ENCODE results near the gene PRRC2C. TPM values are rescaled to one million over a fixed set of nuclear protein-coding genes. Genes with fewer than 3 reads are reported as not detected.

PRRC2C gene
- total and polyA plus RNA-seq, 2 of the 13 experiments (the other 11 are each of a cell fraction or from before 2014, with no cell fraction given) = 46.2 to 57.0 TPM

DNA sequence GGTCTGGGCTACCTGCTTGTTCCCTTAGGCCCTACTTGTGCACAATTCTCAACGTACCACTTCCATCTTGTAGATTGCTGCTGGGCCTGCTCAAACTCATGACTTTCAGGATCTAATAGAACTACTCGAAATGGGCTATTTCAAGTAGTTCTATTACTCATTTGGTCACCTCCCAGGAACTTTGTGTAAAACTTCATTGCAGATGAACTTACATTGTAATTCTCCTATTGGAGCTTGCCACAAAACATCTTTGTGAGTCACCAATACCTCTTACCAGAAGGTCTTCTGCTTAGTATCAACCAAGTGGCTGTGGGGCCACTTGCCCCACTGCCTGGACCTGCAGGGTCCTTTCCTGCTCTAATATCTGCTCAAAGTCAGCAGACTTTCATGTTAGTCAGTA, 126.0 kb downstream of the PRRC2C start (continued):
- TF ChIP-seq, protein P1, sequence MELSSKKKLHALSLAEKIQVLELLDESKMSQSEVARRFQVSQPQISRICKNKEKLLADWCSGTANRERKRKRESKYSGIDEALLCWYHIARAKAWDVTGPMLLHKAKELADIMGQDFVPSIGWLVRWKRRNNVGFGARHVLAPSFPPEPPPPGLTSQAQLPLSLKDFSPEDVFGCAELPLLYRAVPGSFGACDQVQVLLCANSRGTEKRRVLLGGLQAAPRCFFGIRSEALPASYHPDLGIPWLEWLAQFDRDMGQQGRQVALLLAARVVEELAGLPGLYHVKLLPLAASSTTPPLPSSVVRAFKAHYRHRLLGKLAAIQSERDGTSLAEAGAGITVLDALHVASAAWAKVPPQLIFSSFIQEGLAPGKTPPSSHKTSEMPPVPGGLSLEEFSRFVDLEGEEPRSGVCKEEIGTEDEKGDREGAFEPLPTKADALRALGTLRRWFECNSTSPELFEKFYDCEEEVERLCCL (CRISPR knock-in tag; IDR thresholded peaks at IDR 0.05; ENCODE audit: borderline replicate concordance) = no peak
- TF ChIP-seq, protein P2, sequence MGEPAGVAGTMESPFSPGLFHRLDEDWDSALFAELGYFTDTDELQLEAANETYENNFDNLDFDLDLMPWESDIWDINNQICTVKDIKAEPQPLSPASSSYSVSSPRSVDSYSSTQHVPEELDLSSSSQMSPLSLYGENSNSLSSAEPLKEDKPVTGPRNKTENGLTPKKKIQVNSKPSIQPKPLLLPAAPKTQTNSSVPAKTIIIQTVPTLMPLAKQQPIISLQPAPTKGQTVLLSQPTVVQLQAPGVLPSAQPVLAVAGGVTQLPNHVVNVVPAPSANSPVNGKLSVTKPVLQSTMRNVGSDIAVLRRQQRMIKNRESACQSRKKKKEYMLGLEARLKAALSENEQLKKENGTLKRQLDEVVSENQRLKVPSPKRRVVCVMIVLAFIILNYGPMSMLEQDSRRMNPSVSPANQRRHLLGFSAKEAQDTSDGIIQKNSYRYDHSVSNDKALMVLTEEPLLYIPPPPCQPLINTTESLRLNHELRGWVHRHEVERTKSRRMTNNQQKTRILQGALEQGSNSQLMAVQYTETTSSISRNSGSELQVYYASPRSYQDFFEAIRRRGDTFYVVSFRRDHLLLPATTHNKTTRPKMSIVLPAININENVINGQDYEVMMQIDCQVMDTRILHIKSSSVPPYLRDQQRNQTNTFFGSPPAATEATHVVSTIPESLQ (CRISPR knock-in tag; conservative IDR thresholded peaks at IDR 0.05) = no peak
- no peak for TF ChIP-seq JARID2 (CRISPR knock-in tag; IDR thresholded peaks at IDR 0.05; ENCODE audit: insufficient replicate concordance)

DNA sequence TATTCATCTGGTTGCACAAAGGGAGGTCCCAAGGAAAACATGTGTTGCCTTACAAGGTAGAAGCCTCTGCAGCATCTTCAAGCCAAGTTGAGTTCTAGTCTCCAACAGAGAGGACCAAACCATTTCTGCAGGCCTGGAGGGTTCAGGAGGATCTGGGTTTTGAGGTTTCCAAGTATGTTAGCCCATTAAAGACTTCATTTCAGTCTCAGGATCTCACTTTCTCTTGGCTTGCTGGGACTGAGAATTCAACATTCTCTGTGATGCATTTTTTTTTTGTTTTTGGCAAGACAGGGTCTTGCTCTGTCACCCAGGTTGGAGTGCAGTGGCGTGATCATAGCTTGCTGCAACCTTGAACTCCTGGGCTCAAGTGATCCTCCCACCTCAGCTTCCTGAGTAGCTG, 128.0 kb downstream of the PRRC2C start:
- no peak for FAIRE-seq
- in situ Hi-C loops (cut with HindIII; ENCODE audit: extremely low pct_ligation_motif_present, low pct_unique_long_range_greater_than_20kb) = no loop called here
- WGBS (ENCODE audit: low lambda C conversion rate) = 0% methylated on average over 1 of the region's 1 CpG
- BruUV-seq (replicated peaks) = no TSS peak
- no peak overlapping the region for H2AFZ ChIP-seq (ENCODE audit: low read length)
- no peak for DNase-seq (ENCODE audit: low spot score)
- no peaks in the 10 kb centered on the region; a peak in 1 of 5 replicates for H3K27me3 ChIP-seq (ENCODE audit: control insufficient read depth in 1 of 2, insufficient read depth in 2 of 2, low read length in 2 of 2)
- intact Hi-C loops (cut with micrococcal nuclease; ENCODE audit: unreplicated experiment) = no loop called here
- H4K20me1 ChIP-seq (ENCODE audit: insufficient read depth, low read length) = no peaks in the 10 kb centered on the region
- peaks cover 6% of the 10 kb centered on the region; the same call in 1 of the 2 replicates for H3K4me1 ChIP-seq (ENCODE audit: insufficient read depth, low read length)
- H3K79me2 ChIP-seq (ENCODE audit: insufficient read depth, low read length) = no peaks in the 10 kb centered on the region
- no peak for ATAC-seq
- no peak overlapping the region for H3K4me2 ChIP-seq (ENCODE audit: low read depth, low read length)
- TF ChIP-seq, protein P3, sequence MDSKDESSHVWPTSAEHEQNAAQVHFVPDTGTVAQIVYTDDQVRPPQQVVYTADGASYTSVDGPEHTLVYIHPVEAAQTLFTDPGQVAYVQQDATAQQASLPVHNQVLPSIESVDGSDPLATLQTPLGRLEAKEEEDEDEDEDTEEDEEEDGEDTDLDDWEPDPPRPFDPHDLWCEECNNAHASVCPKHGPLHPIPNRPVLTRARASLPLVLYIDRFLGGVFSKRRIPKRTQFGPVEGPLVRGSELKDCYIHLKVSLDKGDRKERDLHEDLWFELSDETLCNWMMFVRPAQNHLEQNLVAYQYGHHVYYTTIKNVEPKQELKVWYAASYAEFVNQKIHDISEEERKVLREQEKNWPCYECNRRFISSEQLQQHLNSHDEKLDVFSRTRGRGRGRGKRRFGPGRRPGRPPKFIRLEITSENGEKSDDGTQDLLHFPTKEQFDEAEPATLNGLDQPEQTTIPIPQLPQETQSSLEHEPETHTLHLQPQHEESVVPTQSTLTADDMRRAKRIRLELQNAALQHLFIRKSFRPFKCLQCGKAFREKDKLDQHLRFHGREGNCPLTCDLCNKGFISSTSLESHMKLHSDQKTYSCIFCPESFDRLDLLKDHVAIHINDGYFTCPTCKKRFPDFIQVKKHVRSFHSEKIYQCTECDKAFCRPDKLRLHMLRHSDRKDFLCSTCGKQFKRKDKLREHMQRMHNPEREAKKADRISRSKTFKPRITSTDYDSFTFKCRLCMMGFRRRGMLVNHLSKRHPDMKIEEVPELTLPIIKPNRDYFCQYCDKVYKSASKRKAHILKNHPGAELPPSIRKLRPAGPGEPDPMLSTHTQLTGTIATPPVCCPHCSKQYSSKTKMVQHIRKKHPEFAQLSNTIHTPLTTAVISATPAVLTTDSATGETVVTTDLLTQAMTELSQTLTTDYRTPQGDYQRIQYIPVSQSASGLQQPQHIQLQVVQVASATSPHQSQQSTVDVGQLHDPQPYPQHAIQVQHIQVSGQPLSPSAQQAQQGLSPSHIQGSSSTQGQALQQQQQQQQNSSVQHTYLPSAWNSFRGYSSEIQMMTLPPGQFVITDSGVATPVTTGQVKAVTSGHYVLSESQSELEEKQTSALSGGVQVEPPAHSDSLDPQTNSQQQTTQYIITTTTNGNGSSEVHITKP (CRISPR knock-in tag; IDR thresholded peaks at IDR 0.05; ENCODE audit: low read depth) = peak; percentile 65; the same call in 1 of the 2 replicates
- TF ChIP-seq, protein P4, sequence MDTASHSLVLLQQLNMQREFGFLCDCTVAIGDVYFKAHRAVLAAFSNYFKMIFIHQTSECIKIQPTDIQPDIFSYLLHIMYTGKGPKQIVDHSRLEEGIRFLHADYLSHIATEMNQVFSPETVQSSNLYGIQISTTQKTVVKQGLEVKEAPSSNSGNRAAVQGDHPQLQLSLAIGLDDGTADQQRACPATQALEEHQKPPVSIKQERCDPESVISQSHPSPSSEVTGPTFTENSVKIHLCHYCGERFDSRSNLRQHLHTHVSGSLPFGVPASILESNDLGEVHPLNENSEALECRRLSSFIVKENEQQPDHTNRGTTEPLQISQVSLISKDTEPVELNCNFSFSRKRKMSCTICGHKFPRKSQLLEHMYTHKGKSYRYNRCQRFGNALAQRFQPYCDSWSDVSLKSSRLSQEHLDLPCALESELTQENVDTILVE (CRISPR knock-in tag; IDR thresholded peaks at IDR 0.05) = no peak
- TF ChIP-seq ZNF496 (CRISPR knock-in tag; IDR thresholded peaks at IDR 0.05; ENCODE audit: insufficient replicate concordance) = no peak
- ChIA-PET POLR2A (no interaction called here), CTCF (ENCODE audit: low intra/inter-chr PET ratio, low total read pairs) (no interaction called here)
- H3K9me3 ChIP-seq (ENCODE audit: low read length) = no peaks in the 10 kb centered on the region
- H3K36me3 ChIP-seq (replicated peaks in 1 of 2; ENCODE audit: control insufficient read depth in 1 of 2, insufficient read depth in 2 of 2, low read length in 2 of 2) = no peaks in the 10 kb centered on the region
- H3K9ac ChIP-seq (ENCODE audit: insufficient read depth, low read depth, low read length) = no peak overlapping the region
- H3K27ac ChIP-seq (ENCODE audit: extremely low read length, insufficient read depth, low read length) = no peak overlapping the region
- no peak overlapping the region for H3K4me3 ChIP-seq (replicated peaks in 1 of 3; ENCODE audit: insufficient read depth in 1 of 3, low read depth in 2 of 3, low read length in 3 of 3)

All from HepG2 (cell line).